H1 (cell line): ENCODE results near the gene BCL11A. TPM values are rescaled to one million over a fixed set of nuclear protein-coding genes. Genes with fewer than 3 reads are reported as not detected.
A peak's percentile ranks its signal among the peaks of the same experiment; 100 is the strongest.

ENCODE experiments used
- CTCF ChIA-PET: fragments of 300-600 bp; sonication (Branson Sonifier 250); formaldehyde crosslinking; loops from one replicate; lab custom pipeline; 2021; ENCODE audit not compliant: partially characterized antibody; lab: Charles Lee
- POLR2A ChIA-PET: fragments of 300-600 bp; sonication (Branson Sonifier 250); formaldehyde crosslinking; loops from one replicate; lab custom pipeline; 2021; ENCODE audit warnings: inconsistent platforms; ENCODE audit not compliant: partially characterized antibody; lab: Charles Lee
- DNase-seq, 2 experiments: peaks; one replicate each; pipeline versions ENCODE4 v3.0.0 to v3.0.0-alpha.2; 2010 to 2022; ENCODE audit warnings: low spot score in 2 of 2, low read depth in 1 of 2, mixed read lengths in 1 of 2
- FAIRE-seq: peaks from 2 replicates; lab custom pipeline; 2011; peaks lifted over from hg19 to GRCh38; lab: Jason Lieb, UNC
- H2AFZ ChIP-seq: 2 replicates; pipeline ENCODE4 v1.8.1; 2012; ENCODE audit warnings: low read length, inconsistent platforms
- H2AK5ac ChIP-seq: 2 replicates; pipeline ENCODE4 v1.6.1; 2013; ENCODE audit warnings: low read depth, low read length
- H2BK120ac ChIP-seq: replicated peaks from 2 replicates; pipeline ENCODE3; 2013; ENCODE audit warnings: low read depth, low read length, inconsistent platforms
- H2BK12ac ChIP-seq: 2 replicates; pipeline ENCODE4 v1.6.1; 2013; ENCODE audit warnings: low read depth, low read length
- H2BK15ac ChIP-seq: 2 replicates; pipeline ENCODE4 v1.6.1; 2013; ENCODE audit warnings: low read length
- H2BK20ac ChIP-seq: 2 replicates; pipeline ENCODE4 v1.6.1; 2013; ENCODE audit warnings: low read length
- H2BK5ac ChIP-seq: 2 replicates; pipeline ENCODE4 v1.6.1; 2013; ENCODE audit warnings: low read depth, low read length
- H3K14ac ChIP-seq: 2 replicates; pipeline ENCODE4 v1.6.1; 2013; ENCODE audit warnings: inconsistent platforms; ENCODE audit not compliant: insufficient read length
- H3K18ac ChIP-seq: 2 replicates; pipeline ENCODE4 v1.6.1; 2013; ENCODE audit warnings: low read length; ENCODE audit errors: extremely low read depth
- H3K23ac ChIP-seq: 2 replicates; pipeline ENCODE4 v1.6.1; 2013; ENCODE audit warnings: inconsistent platforms; ENCODE audit not compliant: insufficient read length
- H3K23me2 ChIP-seq: 2 replicates; pipeline ENCODE4 v1.6.1; 2013; ENCODE audit warnings: low read depth, low read length
- H3K27ac ChIP-seq: 2 replicates; pipeline ENCODE4 v1.6.1; 2011; ENCODE audit warnings: low read depth, low read length, inconsistent platforms
- H3K27me3 ChIP-seq, 4 experiments: replicated peaks in 1 of 4; 1 replicate in 1 of 4; 2 replicates in 3 of 4; pipeline versions ENCODE4 v1.6.1 to v1.8.1; 2011 to 2013; ENCODE audit warnings: low read length in 3 of 4, mild to moderate bottlenecking in 3 of 4, inconsistent platforms in 2 of 4, mixed read lengths in 2 of 4, moderate library complexity in 1 of 4; ENCODE audit not compliant: control insufficient read depth in 3 of 4, insufficient read depth in 3 of 4; ENCODE audit errors: extremely low read depth in 1 of 4
- H3K36me3 ChIP-seq, 4 experiments: 2 replicates each; pipeline versions ENCODE4 v1.6.1 to v1.8.1; 2011 to 2013; ENCODE audit warnings: mild to moderate bottlenecking in 4 of 4, low read length in 3 of 4, moderate library complexity in 2 of 4, control low read depth in 1 of 4, inconsistent platforms in 1 of 4; ENCODE audit not compliant: insufficient read depth in 4 of 4, control insufficient read depth in 2 of 4
- H3K4ac ChIP-seq: replicated peaks from 2 replicates; pipeline ENCODE3; 2013; ENCODE audit warnings: low read length, low read depth, mixed read lengths, inconsistent platforms; ENCODE audit not compliant: insufficient read length
- H3K4me1 ChIP-seq, 4 experiments: replicated peaks in 1 of 4; 1 replicate in 1 of 4; 2 replicates in 3 of 4; pipeline versions ENCODE4 v1.6.1 to v1.8.1; 2011 to 2013; ENCODE audit warnings: low read length in 3 of 4, inconsistent platforms in 2 of 4, mixed read lengths in 1 of 4; ENCODE audit not compliant: insufficient read depth in 4 of 4, control insufficient read depth in 3 of 4
- H3K4me2 ChIP-seq, 2 experiments: 2 replicates each; pipeline versions ENCODE4 v1.6.1 to v1.8.1; 2011 to 2013; ENCODE audit warnings: low read depth in 2 of 2, low read length in 2 of 2, control low read depth in 1 of 2, inconsistent platforms in 1 of 2, mild to moderate bottlenecking in 1 of 2; ENCODE audit not compliant: insufficient read depth in 1 of 2
- H3K4me3 ChIP-seq, 4 experiments: fragments of 200-600, 300-600 bp in 1 of 4; sonication (generic), shearing (Covaris generic), sonication (Bioruptor Twin) in 1 of 4; 2 replicates each; pipeline versions ENCODE4 v1.5.1 to v1.8.1; 2011 to 2016; ENCODE audit warnings: low read length in 4 of 4, low read depth in 3 of 4, control low read depth in 2 of 4, inconsistent platforms in 2 of 4, mild to moderate bottlenecking in 2 of 4, mixed read lengths in 1 of 4, moderate library complexity in 1 of 4; ENCODE audit not compliant: insufficient read depth in 2 of 4; ENCODE audit errors: extremely low read depth in 1 of 4
- H3K56ac ChIP-seq: replicated peaks from 2 replicates; pipeline ENCODE3; 2013; ENCODE audit warnings: low read depth, mild to moderate bottlenecking, mixed read lengths, low read length, inconsistent platforms; ENCODE audit not compliant: insufficient read length
- H3K79me1 ChIP-seq: 2 replicates; pipeline ENCODE4 v1.6.1; 2013; ENCODE audit warnings: low read depth, low read length, control low read depth
- H3K79me2 ChIP-seq, 2 experiments: 2 replicates each; pipeline versions ENCODE4 v1.6.1 to v1.8.1; 2012 to 2013; ENCODE audit warnings: low read length in 2 of 2, mild to moderate bottlenecking in 2 of 2, inconsistent platforms in 1 of 2; ENCODE audit not compliant: insufficient read depth in 2 of 2, control insufficient read depth in 1 of 2
- H3K9ac ChIP-seq, 4 experiments: replicated peaks in 1 of 4; 1 replicate in 1 of 4; 2 replicates in 3 of 4; pipeline versions ENCODE4 v1.6.1 to v1.8.1; 2011 to 2013; ENCODE audit warnings: low read depth in 3 of 4, low read length in 3 of 4, control low read depth in 2 of 4, mild to moderate bottlenecking in 2 of 4, moderate library complexity in 2 of 4, inconsistent platforms in 1 of 4; ENCODE audit errors: extremely low read depth in 1 of 4
- H3K9me3 ChIP-seq, 2 experiments: 2 replicates each; pipeline versions ENCODE4 v1.6.1 to v1.8.1; 2012 to 2013; ENCODE audit warnings: mild to moderate bottlenecking in 2 of 2, moderate library complexity in 2 of 2, control low read depth in 1 of 2, inconsistent platforms in 1 of 2, low read depth in 1 of 2, low read length in 1 of 2, mixed read lengths in 1 of 2; ENCODE audit not compliant: insufficient read depth in 2 of 2
- H4K20me1 ChIP-seq, 2 experiments: replicated peaks in 1 of 2; 2 replicates each; pipeline versions ENCODE3 to v1.8.1; 2011 to 2013; ENCODE audit warnings: inconsistent platforms in 2 of 2, low read length in 2 of 2, mild to moderate bottlenecking in 1 of 2; ENCODE audit not compliant: insufficient read depth in 2 of 2, control insufficient read depth in 1 of 2
- H4K5ac ChIP-seq: 2 replicates; pipeline ENCODE4 v1.6.1; 2013; ENCODE audit warnings: low read length, low read depth, mixed read lengths, inconsistent platforms; ENCODE audit not compliant: insufficient read length
- H4K8ac ChIP-seq: 2 replicates; pipeline ENCODE4 v1.8.0; 2013; ENCODE audit warnings: mild to moderate bottlenecking, moderate library complexity, low read length, inconsistent platforms; ENCODE audit not compliant: insufficient read depth; ENCODE audit errors: extremely low read depth
- H4K91ac ChIP-seq: replicated peaks from 2 replicates; pipeline ENCODE3; 2013; ENCODE audit warnings: low read length, mixed read lengths, inconsistent platforms; ENCODE audit not compliant: insufficient read length
- CHD1 ChIP-seq: IDR thresholded peaks from 2 replicates; pipeline ENCODE4 v1.6.1; 2012; ENCODE audit warnings: low read depth, low read length, improper control_type of control experiment
- JUN ChIP-seq: IDR thresholded peaks from 2 replicates; pipeline ENCODE4 v1.6.1; 2011; ENCODE audit warnings: low read depth, mild to moderate bottlenecking, improper control_type of control experiment, low read length
- JUND ChIP-seq: IDR thresholded peaks from 2 replicates; pipeline ENCODE4 v1.6.1; 2011; ENCODE audit warnings: mild to moderate bottlenecking, improper control_type of control experiment, low read length
- RBBP5 ChIP-seq: IDR thresholded peaks from 2 replicates; pipeline ENCODE4 v1.7.1; 2012; ENCODE audit warnings: low read depth, mild to moderate bottlenecking, inconsistent platforms, low read length, moderate library complexity, borderline replicate concordance
- SRF ChIP-seq: IDR thresholded peaks from 2 replicates; pipeline ENCODE4 v1.6.1; 2011; ENCODE audit warnings: mild to moderate bottlenecking, low read depth, low read length, moderate library complexity
- TAF7 ChIP-seq: optimal IDR thresholded peaks from 2 replicates; pipeline ENCODE3; 2011; ENCODE audit warnings: low read depth, mild to moderate bottlenecking, inconsistent platforms, low read length, moderate library complexity, borderline replicate concordance
- TCF12 ChIP-seq: IDR thresholded peaks from 2 replicates; pipeline ENCODE4 v1.6.1; 2011; ENCODE audit warnings: low read depth, mild to moderate bottlenecking, low read length
- WGBS, 2 experiments: shearing (Covaris generic) in 1 of 2; methylation state at CpG; one replicate each; pipeline versions ENCODE4 v1.1.6 to v1.1.7; 2013 to 2015; ENCODE audit warnings: low lambda C conversion rate in 2 of 2, mixed read lengths in 2 of 2, inconsistent platforms in 1 of 2, low coverage in 1 of 2, missing lambda C conversion rate in 1 of 2; ENCODE audit not compliant: insufficient replicate concordance in 2 of 2, insufficient coverage in 1 of 2, insufficient read length in 1 of 2; ENCODE audit errors: extremely low coverage in 1 of 2, missing lambda C conversion rate in 1 of 2; 5-methylcytosine and 5-hydroxymethylcytosine counted together
- polyA plus RNA-seq, 7 experiments: library from polyadenylated mRNA; depleted of rRNA in 3 of 7; stranded (reverse) in 5 of 7; unstranded in 2 of 7; fragments of >200 nt in 5 of 7; fragments of 200-250 nt in 2 of 7; gene quantifications; 1 replicate in 5 of 7; 2 replicates in 1 of 7; 4 replicates in 1 of 7; pipeline versions ENCODE4 v1.2.1 to v1.2.3, GENCODE V29; 2011 to 2013; ENCODE audit warnings: missing spikeins in 2 of 7, mixed read lengths in 2 of 7
- total RNA-seq: library from RNA; stranded (reverse); fragmentation: NEBNext Ultra II Directional; extraction: Animal tissue kit (Norgen Biotek cat#: 25700); gene quantifications from 2 replicates; pipeline ENCODE4 v1.2.1, GENCODE V29; 2021

BCL11A gene
- total and polyA plus RNA-seq, 2 of the 8 experiments (the other 6 are each of a cell fraction or from before 2014, with no cell fraction given): 11.9 to 59.3 TPM

GRCh38 chr2:60413814-60414168 is 139.7 kb downstream of the BCL11A start:
- Histone ChIP-seq H2BK20ac (peak overlapping the region; percentile 83), H3K4me3 (no peak overlapping the region), H3K36me3 (no peaks in the 10 kb centered on the region), H4K8ac (no peak overlapping the region), H2AK5ac (no peak overlapping the region), H4K20me1 (no peaks in the 10 kb centered on the region), H3K79me1 (no peaks in the 10 kb centered on the region), H3K4ac (no peak overlapping the region), H4K5ac (no peak overlapping the region), H3K9ac (no peak overlapping the region), H3K79me2 (no peaks in the 10 kb centered on the region), H3K4me1 (peaks cover 4 to 32% (median 15%) of the 10 kb centered on the region in 4 experiments), H2BK15ac (no peak overlapping the region), H3K14ac (no peak overlapping the region), H3K56ac (no peak overlapping the region), H3K27ac (no peak overlapping the region), H2BK12ac (no peak overlapping the region), H3K4me2 (no peak overlapping the region), H2AFZ (no peak overlapping the region), H2BK120ac (no peak overlapping the region), H3K27me3 (no peaks in the 10 kb centered on the region)
- ChIA-PET POLR2A (no interaction called here), CTCF (no interaction called here)
- 90% methylated on average over 5 of the region's 6 CpGs; no CpG with 5 or more reads in 1 of the 2 experiments for WGBS, 2 experiments
- FAIRE-seq (no peak), DNase-seq (no peak)
- TF ChIP-seq CHD1 (no peak), SRF (no peak), JUND (no peak), RBBP5 (no peak), TAF7 (no peak), TCF12 (no peak), JUN (no peak)
- TF ChIP-seq, all 59 proteins: peak for 0
- no peak overlapping the region for H4K91ac ChIP-seq
- H3K23me2 ChIP-seq: peaks cover 8% of the 10 kb centered on the region; the same call in 1 of the 2 replicates
- H3K9me3 ChIP-seq: 0 out of 4 replicates have a peak, but pooled peaks cover 0 to 7% of the 10 kb centered on the region in 2 experiments
- H2BK5ac ChIP-seq: no peak overlapping the region; the same call in 1 of the 2 replicates
- no peak overlapping the region for H3K23ac ChIP-seq
- H3K18ac ChIP-seq: 0 out of 2 replicates have a peak overlapping the region, but pooled peaks have one; percentile 38
